ENCODE data around the gene MYOCD.

MYOCD gene

DNA sequence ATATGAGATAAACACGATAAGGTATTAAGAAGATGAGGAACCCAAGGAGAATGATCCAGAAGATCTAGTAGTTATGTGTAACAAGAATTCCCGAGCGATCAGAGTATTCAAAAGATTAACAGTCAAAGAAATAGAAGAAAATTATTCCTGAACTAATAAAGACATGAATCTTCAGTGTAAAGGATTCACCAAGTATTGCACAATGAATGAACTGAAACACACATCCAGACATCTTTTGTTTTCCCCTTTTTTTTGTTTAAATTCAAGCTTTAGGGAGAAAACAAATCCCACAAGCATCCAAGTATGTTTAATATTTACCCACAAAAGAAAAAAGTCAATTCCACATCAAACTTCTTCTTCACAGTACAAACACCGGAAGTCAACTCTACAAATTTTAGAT lies 23.7 kb upstream of the MYOCD start:
- DNase-seq, result no peak

DNA sequence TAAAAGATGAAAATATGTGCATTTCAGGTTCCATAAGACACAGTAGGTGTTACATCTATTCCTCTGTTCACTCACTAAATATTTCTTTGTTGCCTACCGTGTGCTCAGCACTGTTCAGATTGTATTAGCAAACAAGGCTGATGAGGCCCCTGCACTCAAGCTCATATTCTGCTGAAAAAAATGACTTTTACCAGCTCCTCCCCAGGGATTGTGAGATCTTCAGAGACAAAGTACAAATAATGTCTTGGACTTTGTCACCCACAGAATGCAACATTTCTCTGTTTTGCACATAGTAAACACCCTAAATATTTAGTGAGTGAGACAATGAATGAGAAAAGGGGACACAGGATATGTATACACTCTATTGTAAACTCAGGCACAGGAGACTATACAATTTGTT lies 21.9 kb upstream of the MYOCD start:
- no peak for DNase-seq

- no peak for DNase-seq
Measured at GRCh38 chr17:12644623-12645022, 21.1 kb upstream of the MYOCD start.

DNA sequence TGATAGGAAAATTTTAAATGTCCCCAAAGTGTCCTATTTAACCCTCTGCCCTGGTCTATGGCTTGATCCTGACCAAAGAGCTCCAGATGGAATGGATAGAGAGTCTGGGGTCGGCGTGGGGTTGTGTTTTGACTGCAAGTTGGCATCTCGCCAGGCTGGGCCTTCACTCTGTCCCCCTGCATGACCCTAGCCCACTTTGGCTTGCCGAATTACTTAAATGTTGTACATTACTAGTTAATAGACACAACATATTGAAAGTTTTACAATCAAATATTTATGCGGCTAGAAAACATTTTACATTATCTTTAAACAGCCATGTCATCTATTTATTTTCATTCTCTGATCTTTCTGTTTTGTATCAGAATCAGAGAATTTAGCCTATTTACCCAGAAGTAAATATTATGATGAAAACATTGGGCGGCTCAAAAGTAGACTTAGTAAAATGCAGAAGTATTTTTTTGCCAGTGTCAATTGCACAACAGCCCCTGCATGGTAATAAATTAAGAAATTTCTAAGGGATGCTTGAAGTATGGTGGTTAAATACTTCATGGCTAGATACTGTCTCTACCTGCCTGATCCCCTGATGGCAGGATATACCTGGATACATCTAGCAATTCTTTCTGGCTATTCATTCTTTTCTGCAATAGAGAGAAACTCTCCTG lies 18.8 kb upstream of the MYOCD start:
- DNase-seq, result no peak

GRCh38 chr17:12648498-12648897 lies 17.2 kb upstream of the MYOCD start:
- no peak for DNase-seq

GRCh38 chr17:12655936-12656335 lies 9.8 kb upstream of the MYOCD start:
- no peak for DNase-seq

DNA sequence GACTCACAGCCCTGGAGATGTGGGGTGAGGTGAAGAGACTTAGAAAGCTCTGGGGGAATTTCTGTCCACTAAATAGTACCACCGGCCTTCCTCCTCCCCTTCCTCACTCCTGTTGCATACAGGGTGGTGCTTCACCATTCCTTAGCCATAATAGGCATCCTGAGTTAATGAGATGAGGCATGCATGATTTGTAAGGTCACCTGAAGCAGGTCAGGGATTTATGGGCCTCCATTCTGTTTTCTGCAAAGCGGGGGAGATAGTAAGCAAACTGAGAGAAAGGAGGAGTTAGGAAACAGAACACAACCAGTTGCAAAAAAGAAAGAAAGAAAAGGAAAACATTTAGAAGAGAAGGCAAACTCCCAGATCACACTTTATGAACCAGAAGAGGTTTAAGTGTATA lies 9.3 kb upstream of the MYOCD start:
- DNase-seq, result no peak

DNA sequence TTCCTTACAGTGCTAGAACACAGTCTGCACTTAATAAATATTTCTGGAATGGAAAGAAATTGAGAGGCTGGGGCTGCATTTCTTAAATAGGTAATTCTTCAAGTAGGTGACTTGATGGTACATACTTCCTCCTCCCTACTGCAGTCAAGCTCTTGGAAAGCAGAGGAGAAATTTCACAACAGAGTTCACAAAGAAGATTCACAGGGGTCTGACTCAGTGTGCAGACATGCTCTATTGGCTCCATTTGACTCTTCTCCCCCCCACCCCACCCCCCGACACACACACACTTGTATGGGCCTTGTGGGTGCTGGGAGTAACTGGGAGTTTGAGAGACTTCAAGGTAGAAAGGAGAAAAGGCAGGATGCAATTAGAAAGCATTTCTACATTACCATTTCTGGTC lies 6.2 kb upstream of the MYOCD start:
- DNase-seq, result no peak

- no peak for DNase-seq
Measured at GRCh38 chr17:12664252-12664651, 1.4 kb upstream of the MYOCD start.

GRCh38 chr17:12664894-12665262 lies 812 bp upstream of the MYOCD start:
- DNase-seq, result no peak

GRCh38 chr17:12666718-12667117 lies 1.0 kb downstream of the MYOCD start:
- no peak for DNase-seq

- DNase-seq, result peak; percentile 45
Measured at GRCh38 chr17:12667299-12667958, 1.7 kb downstream of the MYOCD start.

DNA sequence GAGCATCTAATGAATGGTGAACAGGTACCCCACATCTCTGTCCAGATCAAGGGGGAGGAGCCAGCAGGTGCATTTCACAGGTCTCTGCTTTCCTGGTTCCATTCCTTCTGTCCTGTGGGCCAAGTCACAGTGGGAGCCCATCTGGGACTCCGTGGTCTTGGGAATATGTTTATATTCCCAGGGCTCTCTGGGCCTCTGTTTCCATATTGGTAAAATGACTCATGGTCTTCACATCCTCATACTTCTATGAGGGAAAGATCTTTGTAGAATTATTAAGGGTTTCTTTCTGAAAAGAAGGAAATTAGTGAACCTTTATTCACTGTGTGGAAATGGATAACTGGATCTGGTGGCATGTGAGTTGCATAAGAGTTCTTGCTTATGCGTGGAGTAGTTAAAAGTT lies 6.2 kb downstream of the MYOCD start:
- DNase-seq, result no peak

GRCh38 chr17:12672947-12673346 lies 7.3 kb downstream of the MYOCD start:
- DNase-seq, result no peak

- no peak for DNase-seq
Measured at GRCh38 chr17:12673788-12674187, 8.1 kb downstream of the MYOCD start.

- no peak for DNase-seq
Measured at GRCh38 chr17:12680407-12680897, 14.8 kb downstream of the MYOCD start.

- no peak for DNase-seq
Measured at GRCh38 chr17:12680993-12681392, 15.3 kb downstream of the MYOCD start.

DNA sequence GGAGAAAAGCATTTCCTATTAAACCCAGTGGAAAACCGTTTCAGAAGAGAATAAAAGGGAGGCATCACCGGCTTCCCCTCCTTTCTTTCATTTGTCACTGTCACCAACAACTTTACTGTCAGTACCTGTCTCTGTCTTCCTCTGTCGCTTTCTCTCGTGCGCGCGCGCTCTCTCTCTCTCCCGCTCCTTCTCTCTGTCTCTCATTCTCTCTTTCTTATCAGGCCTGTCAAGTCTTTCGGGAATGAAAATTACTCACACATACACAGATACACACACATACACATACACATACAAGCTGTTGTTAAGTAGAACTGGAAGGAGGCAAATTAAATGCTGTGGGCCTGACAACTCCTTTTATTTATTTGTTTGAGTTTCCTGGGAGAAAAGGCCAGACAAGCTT lies 17.6 kb downstream of the MYOCD start:
- no peak for DNase-seq

GRCh38 chr17:12686486-12686885 lies 20.8 kb downstream of the MYOCD start:
- no peak for DNase-seq

GRCh38 chr17:12688382-12688781 lies 22.7 kb downstream of the MYOCD start:
- DNase-seq, result no peak

- no peak for DNase-seq
Measured at GRCh38 chr17:12691173-12691572, 25.5 kb downstream of the MYOCD start.

DNA sequence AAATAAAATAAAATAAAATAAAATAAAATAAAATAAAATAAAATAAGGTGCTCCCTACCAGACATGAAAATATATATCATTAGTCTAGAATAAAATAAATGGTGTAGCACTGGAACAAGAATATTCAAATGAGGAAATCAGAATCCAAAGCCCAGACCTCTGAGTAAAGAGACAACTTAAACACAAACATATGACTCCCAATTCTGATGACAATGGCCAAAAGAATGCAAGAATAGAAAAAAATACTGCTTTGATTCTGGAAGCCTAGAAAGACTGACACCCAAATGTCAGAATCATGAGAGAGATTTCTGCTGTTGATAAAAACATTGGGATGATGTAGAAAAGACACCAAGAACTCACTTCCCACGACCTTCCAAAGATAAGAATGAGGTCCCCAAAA lies 27.9 kb downstream of the MYOCD start:
- no peak for DNase-seq

DNA sequence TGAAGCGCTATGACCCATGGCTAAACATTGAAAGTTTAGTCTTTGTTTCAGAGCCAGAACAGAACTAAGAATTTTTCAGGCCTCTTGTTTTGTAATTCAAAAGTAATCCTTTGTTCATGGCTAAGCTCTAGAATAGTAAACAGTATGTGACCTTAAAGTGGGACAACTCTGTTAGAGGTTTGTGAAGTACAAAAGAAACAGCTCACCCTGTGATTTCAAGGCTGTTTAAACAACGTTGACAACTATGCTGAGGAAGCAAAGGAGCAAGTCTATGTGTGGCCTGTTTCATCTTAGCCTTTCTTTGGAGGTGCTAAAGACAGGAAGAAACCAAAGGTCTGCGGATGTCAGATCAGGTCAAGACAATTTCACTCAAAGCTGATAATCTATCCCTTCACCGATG lies 40.4 kb downstream of the MYOCD start:
- no peak for DNase-seq

- DNase-seq, result no peak
Measured at GRCh38 chr17:12709063-12709462, 43.4 kb downstream of the MYOCD start.

GRCh38 chr17:12712415-12712814 lies 46.7 kb downstream of the MYOCD start:
- no peak for DNase-seq

Measured in left hindlimb (tissue), 1 donor.